NCI-H774 (cell line): ENCODE measurements around the gene ITGB1BP2.
"Not testable (repeated sequence)": the region's sequence is repeated elsewhere in the genome, so short reads cannot be mapped to it uniquely, and the experiment has no call there.

Source experiments
- DNase-seq: peaks from one replicate; lab custom pipeline; 2025; lab: John Stamatoyannopoulos, UW

The ITGB1BP2 gene

GRCh38 chrX:71301195-71301924 is at the start of gene ITGB1BP2:
Gene ITGB1BP2, plus strand, starts transcription at chrX:71301750. Its CDS starts 57 bp downstream, at chrX:71301807.
- DNase-seq, result no peak

GRCh38 chrX:71252221-71252620 is 49.3 kb upstream of the ITGB1BP2 start:
- no peak for DNase-seq

DNA sequence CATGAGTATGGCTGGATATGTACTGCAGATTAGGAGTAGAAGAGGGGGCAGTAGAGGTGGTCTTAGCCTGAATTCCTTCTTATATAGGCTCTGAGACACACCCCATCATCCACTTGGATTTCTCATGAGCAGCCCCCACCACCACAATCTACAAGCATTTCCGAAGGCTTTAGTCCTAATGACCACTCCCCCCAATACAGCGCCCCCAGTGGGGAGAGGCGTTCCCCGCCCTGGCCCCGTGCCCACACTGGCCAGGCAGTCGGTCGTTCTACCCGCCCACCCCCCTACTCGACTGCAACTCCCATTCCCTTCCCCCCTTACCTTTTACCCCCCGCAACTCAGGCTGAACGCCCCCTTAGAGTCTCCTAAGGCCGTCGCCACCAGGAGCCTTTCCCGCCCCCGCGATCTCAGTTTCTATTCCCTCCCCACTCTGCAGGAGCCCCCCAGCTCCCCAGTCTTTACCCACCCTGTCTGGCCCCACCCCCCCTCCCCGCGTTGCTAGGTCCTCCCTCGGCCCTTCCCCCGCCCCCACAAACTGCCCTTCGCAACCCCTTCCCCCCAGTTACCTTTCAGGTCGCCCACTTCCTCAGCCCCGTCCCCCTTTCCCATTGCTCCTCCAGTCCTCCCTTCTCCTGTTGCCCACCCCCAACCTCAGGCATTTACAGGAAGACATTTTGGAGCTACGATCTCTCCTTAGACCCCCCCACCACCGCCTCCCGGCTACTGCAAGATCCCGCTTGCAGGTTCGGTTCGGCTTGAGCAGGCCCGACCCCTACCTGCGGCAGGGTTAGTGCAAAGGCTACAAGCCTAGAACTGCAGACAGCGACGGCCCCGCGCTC is 48.1 kb upstream of the ITGB1BP2 start:
- DNase-seq, result peak; percentile 5

DNA sequence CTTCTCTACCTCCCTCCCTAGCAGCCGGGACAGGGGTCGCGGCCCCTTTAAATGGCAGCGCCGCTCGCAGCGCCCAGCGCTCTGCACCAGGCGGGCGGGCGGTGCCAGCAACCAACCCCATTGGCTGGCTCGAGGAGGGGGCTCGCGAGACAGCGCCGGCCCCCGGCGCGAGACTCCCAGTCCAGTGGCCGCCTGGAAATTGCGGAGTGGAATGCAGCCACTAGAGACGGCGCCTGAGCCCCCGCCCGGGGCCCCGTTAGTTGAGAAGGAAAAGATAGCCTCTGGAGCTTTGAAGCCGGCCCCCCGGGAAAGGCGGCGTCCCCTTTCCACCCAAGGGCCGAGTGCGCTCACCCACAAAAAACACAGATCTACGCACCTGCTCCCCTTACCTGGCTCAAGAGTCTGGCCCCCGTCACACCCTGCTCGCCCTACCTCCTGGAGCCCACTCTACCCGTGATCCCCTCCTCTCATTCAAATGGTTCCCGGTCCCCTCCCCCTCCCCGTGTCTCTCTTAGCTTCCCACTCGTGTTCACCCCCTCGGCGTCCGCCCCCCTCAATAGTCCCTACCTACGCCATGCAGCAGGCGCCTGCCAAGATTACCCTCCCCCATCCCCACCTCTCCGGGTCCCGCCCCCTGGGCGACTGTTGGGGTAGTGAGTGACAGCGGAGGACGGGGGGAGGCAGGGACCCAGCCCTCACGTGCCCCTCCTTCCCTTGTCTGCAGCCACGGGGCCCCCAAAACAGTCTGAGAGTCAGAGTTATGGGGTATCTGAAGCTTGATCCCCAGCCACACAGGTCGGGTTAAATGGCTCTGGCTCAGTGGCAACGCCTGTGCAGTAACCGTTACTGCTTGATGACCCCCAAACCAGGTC is 47.2 kb upstream of the ITGB1BP2 start, which contains the start of gene ZMYM3:
Gene ZMYM3, minus strand, starts transcription at position 49 of the 872 bp plus-strand sequence. CDS start 885 bp downstream, outside the sequence.
- peak; percentile 71 for DNase-seq

DNA sequence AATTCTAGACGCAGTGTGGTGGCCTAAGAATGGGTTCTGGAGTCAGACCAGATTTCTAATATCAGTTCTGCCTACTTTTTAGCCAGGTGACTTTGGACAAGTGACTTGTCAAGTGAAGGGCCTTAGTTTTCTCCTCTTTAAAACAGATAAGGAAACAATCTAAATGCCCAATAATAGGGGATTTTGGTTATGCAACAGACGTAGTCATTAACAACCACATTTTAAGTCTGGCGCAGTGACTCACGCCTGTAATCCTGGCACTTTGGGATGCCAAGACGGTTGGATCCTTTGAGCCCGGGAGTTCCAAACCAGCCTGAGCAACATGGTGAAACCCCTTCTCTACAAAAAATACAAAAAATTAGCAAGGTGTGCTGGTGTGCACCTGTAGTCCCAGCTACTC is 45.5 kb upstream of the ITGB1BP2 start:
- DNase-seq, result no peak

DNA sequence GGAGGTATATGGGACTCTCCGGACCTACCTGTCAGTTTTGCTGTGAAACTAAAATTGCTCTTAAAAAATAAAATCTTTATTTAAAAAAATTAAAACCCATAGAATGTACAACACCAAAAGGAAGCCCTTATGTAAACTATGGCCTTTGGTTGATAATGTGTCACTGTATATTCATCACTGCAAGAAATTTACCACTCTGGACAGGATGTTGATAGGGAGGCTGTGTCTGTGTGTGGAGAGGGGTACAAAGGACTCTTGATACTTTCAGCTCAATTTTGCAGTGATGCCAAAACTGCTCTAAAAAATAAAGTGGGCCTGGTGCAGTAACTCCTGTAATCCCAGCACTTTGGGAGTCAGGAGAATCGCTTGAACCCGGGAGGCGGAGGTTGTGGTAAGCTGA is 44.7 kb upstream of the ITGB1BP2 start:
- no peak for DNase-seq

GRCh38 chrX:71268624-71269023 is 32.9 kb upstream of the ITGB1BP2 start:
- not testable (repeated sequence) for DNase-seq

- DNase-seq, result no peak
Observed at GRCh38 chrX:71269801-71270395, 31.7 kb upstream of the ITGB1BP2 start.

DNA sequence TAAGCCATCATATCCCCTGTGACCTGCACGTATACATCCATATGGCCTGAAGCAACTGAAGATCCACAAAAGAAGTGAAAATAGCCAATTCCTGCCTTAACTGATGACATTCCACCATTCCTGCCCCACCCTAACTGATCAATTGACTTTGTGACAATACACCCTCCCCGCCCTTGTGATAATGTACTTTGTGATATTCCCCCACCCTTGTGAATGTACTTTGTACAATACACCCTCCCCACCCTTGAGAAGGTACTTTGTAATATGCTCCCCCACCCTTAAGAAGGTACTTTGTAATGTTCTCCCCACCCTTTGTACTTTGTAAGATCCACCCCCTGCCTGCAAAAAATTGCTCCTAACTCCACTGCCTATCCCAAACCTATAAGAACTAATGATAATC is 29.2 kb upstream of the ITGB1BP2 start:
- DNase-seq, result not testable (repeated sequence)

DNA sequence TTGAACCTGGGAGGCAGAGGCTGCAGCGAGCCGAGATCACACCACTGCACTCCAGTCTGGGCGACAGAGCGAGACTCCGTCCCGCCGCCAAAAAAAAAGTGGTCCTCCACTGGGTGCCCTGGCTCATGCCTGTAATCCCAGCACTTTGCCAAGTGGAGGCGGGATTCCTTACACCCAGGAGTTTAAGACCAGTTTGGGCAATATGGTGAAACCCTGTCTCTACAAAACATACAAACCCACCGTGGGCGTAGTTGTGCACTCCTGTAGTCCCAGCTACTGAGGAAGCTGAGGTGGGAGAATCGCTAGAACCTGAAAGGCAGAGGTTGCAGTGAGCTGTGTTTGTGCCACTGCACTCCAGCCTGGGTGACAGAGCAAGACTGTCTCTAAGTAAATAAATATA is 20.2 kb upstream of the ITGB1BP2 start:
- DNase-seq, result not testable (repeated sequence)

DNA sequence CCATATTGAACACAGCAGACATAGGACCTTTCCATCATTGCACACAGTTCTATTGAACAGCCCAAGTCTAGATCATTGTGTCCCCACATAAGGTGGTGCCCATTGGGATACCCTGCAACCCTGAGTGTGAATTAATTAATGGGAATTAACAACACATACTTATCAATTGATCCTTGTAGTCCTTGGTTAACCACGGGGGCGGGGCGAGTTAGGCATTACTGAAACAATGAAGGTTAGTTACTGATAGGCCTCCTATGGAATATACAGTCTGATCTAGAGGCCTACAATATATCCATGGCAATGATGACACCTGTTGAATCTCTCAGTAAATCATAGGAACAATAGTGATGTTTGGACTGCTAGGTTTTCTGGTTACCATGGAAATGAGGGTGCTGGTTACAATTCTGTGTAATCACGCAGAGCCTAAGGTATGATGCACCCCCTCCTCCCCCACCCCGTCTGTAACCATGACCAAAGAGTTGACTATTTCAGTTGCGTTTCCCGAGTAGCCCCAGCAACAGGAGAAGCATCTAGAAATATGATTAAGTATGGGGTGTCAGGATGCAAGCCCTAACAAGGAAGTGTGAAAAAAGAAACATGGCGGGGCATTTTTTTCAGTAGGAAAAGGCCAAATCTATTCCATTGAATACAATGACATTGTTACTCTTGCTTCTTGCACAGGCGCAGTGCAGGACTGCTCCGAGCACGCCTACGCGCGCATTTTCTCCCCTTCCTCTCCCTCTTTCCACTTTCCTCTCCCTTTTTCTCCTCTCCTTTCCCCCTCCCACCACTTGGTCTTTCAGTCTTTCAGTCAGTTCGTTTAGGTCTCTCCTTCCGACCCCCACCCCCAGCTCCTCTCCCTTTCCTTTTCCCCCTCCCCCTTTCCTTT is 18.8 kb upstream of the ITGB1BP2 start:
- DNase-seq, result peak; percentile 28

- DNase-seq, result peak; percentile 96
Observed at GRCh38 chrX:71283403-71284143, 18.0 kb upstream of the ITGB1BP2 start, which contains the start of gene NONO. Gene NONO, plus strand, starts transcription at chrX:71283635. Its CDS starts 7,003 bp downstream, at chrX:71290638.

DNA sequence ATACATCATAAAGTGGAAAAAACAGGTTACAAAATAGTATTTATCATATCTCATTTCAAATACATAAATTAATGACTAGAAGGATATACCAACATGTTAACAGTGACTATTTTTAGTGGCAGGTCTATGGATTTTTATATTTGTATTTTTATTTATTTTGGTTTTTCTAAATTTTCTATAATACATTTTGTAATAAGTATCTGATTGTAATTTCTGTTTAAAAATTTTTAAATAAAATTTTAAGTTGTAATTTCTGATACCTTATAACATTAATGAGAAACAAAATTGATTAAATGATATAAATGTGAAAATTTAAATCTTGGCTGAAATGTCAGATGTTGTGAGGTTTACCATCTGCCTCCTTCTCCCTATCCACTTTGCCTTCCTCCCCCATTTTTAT is 15.6 kb upstream of the ITGB1BP2 start:
- no peak for DNase-seq

- DNase-seq, result no peak
Observed at GRCh38 chrX:71291381-71291780, 10.2 kb upstream of the ITGB1BP2 start.

DNA sequence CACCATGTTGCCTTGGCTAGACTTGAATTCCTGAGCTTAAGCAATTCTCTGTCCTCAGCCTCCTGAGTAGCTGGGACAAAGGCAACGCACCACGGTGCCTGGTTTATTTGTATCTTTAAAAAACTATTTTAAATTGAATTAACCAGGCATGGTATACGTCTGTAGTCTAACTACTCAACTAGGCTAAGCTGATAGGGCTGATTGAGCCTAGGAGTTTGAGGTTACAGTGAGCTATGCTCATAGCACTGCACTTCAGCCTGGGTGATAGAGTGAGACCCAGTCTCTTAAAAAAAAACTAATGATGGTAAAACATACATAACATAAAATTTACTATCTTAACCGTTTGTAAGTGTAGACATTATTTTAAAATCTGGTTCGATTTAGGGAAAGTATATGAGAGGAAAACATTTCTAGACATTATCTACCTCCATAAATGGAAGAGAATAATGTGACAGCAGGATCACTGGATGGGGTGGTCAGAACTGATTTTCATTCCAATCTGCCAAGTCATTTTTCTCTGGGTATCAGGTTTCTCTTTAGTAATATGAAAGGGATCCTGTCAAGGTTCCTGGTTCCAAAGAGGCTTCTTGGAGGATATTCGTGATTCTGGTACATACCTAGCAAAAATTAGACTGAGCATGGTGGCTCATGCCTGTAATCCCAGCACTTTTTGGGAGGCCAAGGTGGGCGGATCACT is 8.7 kb upstream of the ITGB1BP2 start:
- no peak for DNase-seq

DNA sequence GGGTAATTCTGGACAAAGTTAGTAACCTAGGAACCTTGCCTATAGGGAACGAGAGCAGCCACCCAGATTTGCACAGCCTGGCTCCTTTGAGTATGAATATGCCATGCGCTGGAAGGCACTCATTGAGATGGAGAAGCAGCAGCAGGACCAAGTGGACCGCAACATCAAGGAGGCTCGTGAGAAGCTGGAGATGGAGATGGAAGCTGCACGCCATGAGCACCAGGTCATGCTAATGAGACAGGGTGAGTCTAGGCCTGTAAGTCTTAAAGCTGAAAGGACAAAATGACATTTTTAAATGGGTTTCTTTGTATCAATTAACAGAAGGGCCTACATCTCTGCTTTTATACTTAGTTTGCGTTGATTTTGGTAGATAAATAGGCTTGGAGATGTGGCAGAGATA is 4.7 kb upstream of the ITGB1BP2 start:
- DNase-seq, result no peak

DNA sequence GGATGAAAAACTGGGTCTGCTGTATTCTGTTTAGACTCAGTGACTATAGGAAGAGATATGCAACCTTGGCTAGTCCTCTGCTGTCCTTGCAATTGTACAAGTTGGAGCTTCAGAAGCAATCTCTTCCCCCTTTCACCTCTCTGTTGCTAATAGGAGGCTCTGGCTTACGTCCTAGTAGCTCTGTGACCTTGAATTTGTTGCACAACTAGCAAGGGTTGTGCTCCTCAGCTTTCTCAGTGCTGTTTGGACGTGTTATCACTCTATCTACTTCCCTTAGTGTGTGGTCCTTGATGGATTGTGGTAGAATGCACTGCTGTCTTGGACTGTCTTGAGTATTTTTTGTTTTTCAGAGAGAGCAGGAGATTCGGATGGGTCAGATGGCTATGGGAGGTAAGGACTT is 3.4 kb upstream of the ITGB1BP2 start:
- no peak for DNase-seq

GRCh38 chrX:71300064-71300463 is 1.5 kb upstream of the ITGB1BP2 start:
- DNase-seq, result not testable (repeated sequence)

DNA sequence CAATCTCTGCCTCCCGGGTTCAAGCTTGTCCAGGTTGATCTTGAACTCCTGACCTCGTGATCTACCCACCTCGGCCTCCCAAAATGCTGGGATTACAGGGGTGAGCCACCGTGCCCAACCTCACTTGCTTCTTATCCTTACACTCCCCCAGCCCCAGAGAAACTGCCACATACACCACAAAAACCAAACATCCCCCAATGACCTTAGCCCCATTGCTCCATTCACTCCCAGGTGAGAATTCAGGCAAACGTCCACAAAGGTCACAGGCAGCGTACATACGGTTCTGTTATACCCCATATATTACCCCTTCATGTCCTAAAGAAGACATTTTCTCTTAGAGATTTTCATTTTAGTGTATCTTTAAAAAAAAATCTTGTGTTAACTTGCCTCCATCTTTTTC is 1.1 kb upstream of the ITGB1BP2 start:
- not testable (repeated sequence) for DNase-seq
